HEK293T (cell line): Measurements from ENCODE around the gene SLC35A5.

Experiments used
- ARNT ChIP-seq: fragments of 450-650 bp; IDR thresholded peaks from 2 replicates; pipeline ENCODE4 v1.6.1; 2017; ENCODE audit warnings: mild to moderate bottlenecking
- FOXK2 ChIP-seq: fragments of 450-650 bp; IDR thresholded peaks from 2 replicates; pipeline ENCODE4 v1.6.1; 2016; ENCODE audit warnings: mild to moderate bottlenecking
- HDGF ChIP-seq: fragments of 450-650 bp; IDR thresholded peaks from 2 replicates; pipeline ENCODE4 v1.6.1; 2017; ENCODE audit warnings: antibody characterized with exemption, borderline replicate concordance
- SP1 ChIP-seq: fragments of 450-650 bp; IDR thresholded peaks from 2 replicates; pipeline ENCODE4 v1.6.1; 2017
- SUZ12 ChIP-seq: fragments of 450-650 bp; IDR thresholded peaks from 2 replicates; pipeline ENCODE4 v1.6.1; 2016; ENCODE audit warnings: mild to moderate bottlenecking
- TARDBP ChIP-seq: fragments of 450-650 bp; IDR thresholded peaks from 2 replicates; pipeline ENCODE4 v1.6.1; 2016

DNA sequence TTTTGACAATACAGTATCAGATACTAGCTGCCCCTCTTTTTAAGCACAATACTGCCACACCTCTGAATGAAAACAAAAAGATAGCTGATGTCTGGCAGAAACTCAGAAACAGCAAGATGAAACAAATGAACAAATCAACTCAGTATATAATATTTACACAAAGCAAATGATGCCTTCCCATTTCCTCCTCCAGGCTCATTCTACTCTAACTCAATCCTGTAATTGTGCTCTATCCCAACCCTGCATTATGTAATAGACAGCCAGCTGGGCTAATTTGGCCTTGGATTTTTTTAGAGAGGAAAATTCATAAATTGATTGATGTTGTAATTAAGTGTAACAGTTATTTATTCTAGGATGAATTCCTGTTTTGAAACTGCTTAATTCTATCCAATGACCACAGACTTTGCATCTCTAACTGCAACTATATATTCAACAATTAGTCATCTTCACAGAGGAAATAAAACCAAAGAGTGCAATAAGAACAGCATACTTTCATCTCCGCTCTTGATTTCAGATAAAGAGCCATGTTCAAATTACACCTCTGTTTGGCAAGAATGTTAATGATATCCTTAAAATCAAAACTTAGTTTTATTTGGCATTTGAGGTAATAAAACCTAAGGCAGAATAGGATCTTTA, 6.2 kb upstream of the SLC35A5 start:
- TF ChIP-seq SUZ12 (no peak), HDGF (no peak), SP1 (no peak), ARNT (no peak), TARDBP (no peak), FOXK2 (no peak)
